A549 (cell line): ENCODE measurements around the gene CDYL2. TPM values are rescaled to one million over a fixed set of nuclear protein-coding genes. Genes with fewer than 3 reads are reported as not detected.

Experiments used
- ATAC-seq, 2 experiments: fragments of 200-7000 bp in 1 of 2; fragments of >200 bp in 1 of 2; cut with Nextera tagmentation in 1 of 2; cut with Tn5 transposase in 1 of 2; 3 replicates each; pipeline versions ENCODE4 v1.8.0 to v1.9.1; 2018 to 2020; ENCODE audit warnings: mild to moderate bottlenecking in 1 of 2, moderate library complexity in 1 of 2
- CTCF ChIA-PET: fragments of 300-600 bp; sonication (Branson Sonifier 250); formaldehyde crosslinking; extraction: SDS; loops from one replicate; lab custom pipeline; 2021; ENCODE audit warnings: antibody characterized with exemption, inconsistent platforms; lab: Yijun Ruan, JAX
- POLR2A ChIA-PET: fragments of 350-600 bp; formaldehyde crosslinking; extraction: SDS; loops from one replicate; lab custom pipeline; 2021; ENCODE audit warnings: antibody characterized with exemption, inconsistent platforms; lab: Yijun Ruan, JAX
- DNase-seq, 2 experiments: peaks; one replicate each; pipeline versions ENCODE4 v3.0.0 to v3.0.0-alpha.2; 2011 to 2016; ENCODE audit warnings: low read depth in 1 of 2, low spot score in 1 of 2
- FAIRE-seq: peaks from 2 replicates; lab custom pipeline; 2011; peaks lifted over from hg19 to GRCh38; lab: Jason Lieb, UNC
- H3K27ac ChIP-seq, 2 experiments: fragments of >200 bp; sonication (Bioruptor Twin); formaldehyde crosslinking; 3 replicates each; pipeline ENCODE4 v1.5.1; 2016 to 2017
- H3K4me1 ChIP-seq: fragments of >200 bp; sonication (Bioruptor Twin); formaldehyde crosslinking; 3 replicates; pipeline ENCODE4 v1.6.1; 2016
- H3K4me2 ChIP-seq: fragments of >200 bp; sonication (Bioruptor Twin); formaldehyde crosslinking; 3 replicates; pipeline ENCODE4 v1.6.1; 2016
- H3K4me3 ChIP-seq: fragments of >200 bp; sonication (Bioruptor Twin); formaldehyde crosslinking; 3 replicates; pipeline ENCODE4 v1.5.1; 2016
- H3K9me3 ChIP-seq: fragments of >200 bp; sonication (Bioruptor Twin); formaldehyde crosslinking; 3 replicates; pipeline ENCODE4 v1.6.1; 2016
- CBX2 ChIP-seq: fragments of 200-600 bp; sonication (generic); IDR thresholded peaks from 2 replicates; pipeline ENCODE4 v1.6.1; 2016; ENCODE audit warnings: low read depth, mild to moderate bottlenecking, borderline replicate concordance
- CEBPB ChIP-seq, 2 experiments: fragments of >200 bp in 1 of 2; sonication (Bioruptor Twin) in 1 of 2; formaldehyde crosslinking in 1 of 2; IDR thresholded peaks; 2 replicates each; pipeline ENCODE4 v1.6.1; 2012 to 2016
- CHD2 ChIP-seq: fragments of 150-350 bp; IDR thresholded peaks from 2 replicates; pipeline ENCODE4 v1.6.1; 2014; ENCODE audit warnings: low read length; ENCODE audit not compliant: partially characterized antibody
- CHD4 ChIP-seq: fragments of 200-600 bp; sonication (generic); IDR thresholded peaks from 2 replicates; pipeline ENCODE4 v1.6.1; 2016; ENCODE audit warnings: antibody characterized with exemption, mild to moderate bottlenecking, borderline replicate concordance
- CTCF ChIP-seq: fragments of >200 bp; sonication (Bioruptor Twin); formaldehyde crosslinking; IDR thresholded peaks from 3 replicates; pipeline ENCODE4 v1.5.1; 2016
- EHF ChIP-seq: fragments of 250-450 bp; sonication (Bioruptor Pico); IDR thresholded peaks from 2 replicates; pipeline ENCODE4 v1.5.0; 2020; ENCODE audit warnings: mild to moderate bottlenecking
- ELK1 ChIP-seq: fragments of 150-350 bp; IDR thresholded peaks from 2 replicates; pipeline ENCODE4 v1.6.1; 2014; ENCODE audit warnings: low read depth, mild to moderate bottlenecking, low read length
- EP300 ChIP-seq, 2 experiments: fragments of >200 bp; sonication (Bioruptor Twin); formaldehyde crosslinking; IDR thresholded peaks; 2 replicates in 1 of 2; 3 replicates in 1 of 2; pipeline ENCODE4 v1.6.1; 2016 to 2017
- FOXS1 ChIP-seq: fragments of 250-450 bp; sonication (Bioruptor Pico); IDR thresholded peaks from 2 replicates; pipeline ENCODE4 v1.5.0; 2020; ENCODE audit warnings: mild to moderate bottlenecking, moderate library complexity
- HDAC2 ChIP-seq: fragments of 200-600 bp; sonication (generic); IDR thresholded peaks from 2 replicates; pipeline ENCODE4 v1.6.1; 2016
- HEYL ChIP-seq: fragments of 250-450 bp; sonication (Bioruptor Pico); IDR thresholded peaks from 2 replicates; pipeline ENCODE4 v1.8.0; 2021; ENCODE audit warnings: mild to moderate bottlenecking, moderate library complexity
- HMGXB4 ChIP-seq: fragments of 250-450 bp; sonication (Bioruptor Pico); IDR thresholded peaks from 2 replicates; pipeline ENCODE4 v1.5.0; 2021; ENCODE audit warnings: mild to moderate bottlenecking, moderate library complexity, borderline replicate concordance
- HOXB5 ChIP-seq: fragments of 250-450 bp; sonication (Bioruptor Pico); IDR thresholded peaks from 2 replicates; pipeline ENCODE4 v1.5.0; 2020; ENCODE audit warnings: mild to moderate bottlenecking, moderate library complexity
- JUNB ChIP-seq: fragments of >200 bp; sonication (Bioruptor Twin); formaldehyde crosslinking; IDR thresholded peaks from 2 replicates; pipeline ENCODE4 v1.6.1; 2016
- KDM5A ChIP-seq: fragments of 200-600 bp; sonication (generic); IDR thresholded peaks from 2 replicates; pipeline ENCODE4 v1.6.1; 2016; ENCODE audit warnings: antibody characterized with exemption, mild to moderate bottlenecking
- MAFK ChIP-seq: fragments of 450-650 bp; IDR thresholded peaks from 2 replicates; pipeline ENCODE4 v1.6.1; 2014; ENCODE audit not compliant: partially characterized antibody
- MAZ ChIP-seq: fragments of 150-350 bp; IDR thresholded peaks from 2 replicates; pipeline ENCODE4 v1.6.1; 2014; ENCODE audit warnings: antibody characterized with exemption, low read depth, low read length, borderline replicate concordance
- NR3C1 ChIP-seq: fragments of >200 bp; sonication (Bioruptor Twin); formaldehyde crosslinking; IDR thresholded peaks from 3 replicates; pipeline ENCODE4 v1.6.1; 2017
- PHF8 ChIP-seq: fragments of 200-600 bp; sonication (generic); IDR thresholded peaks from 2 replicates; pipeline ENCODE4 v1.6.1; 2016; ENCODE audit warnings: low read depth, mild to moderate bottlenecking, antibody characterized with exemption, moderate library complexity, borderline replicate concordance
- RARB ChIP-seq: fragments of 250-450 bp; sonication (Bioruptor Pico); IDR thresholded peaks from 2 replicates; pipeline ENCODE4 v1.8.0; 2021; ENCODE audit warnings: mild to moderate bottlenecking, moderate library complexity
- TP53 ChIP-seq: fragments of 250-450 bp; sonication (Bioruptor Pico); IDR thresholded peaks from 2 replicates; pipeline ENCODE4 v1.5.0; 2021; ENCODE audit warnings: mild to moderate bottlenecking, moderate library complexity
- ZFP36 ChIP-seq: fragments of 450-650 bp; IDR thresholded peaks from 2 replicates; pipeline ENCODE4 v1.6.1; 2014; ENCODE audit warnings: borderline replicate concordance; ENCODE audit not compliant: partially characterized antibody
- whole genome bisulfite sequencing: methylation state at CpG from one replicate; pipeline ENCODE4 v1.1.6; 2017; ENCODE audit errors: missing lambda C conversion rate; 5-methylcytosine and 5-hydroxymethylcytosine counted together
- polyA plus RNA-seq, 4 experiments: library from polyadenylated mRNA; depleted of rRNA in 3 of 4; stranded (reverse); fragments of >200 nt; fragmentation: RNase III in 1 of 4; extraction: RNeasy Plus Mini Kit Qiagen cat#74134 plus additional on column Dnase treatment in 1 of 4; gene quantifications; 2 replicates in 3 of 4; 3 replicates in 1 of 4; pipeline ENCODE4 v1.2.3, GENCODE V29; 2011 to 2017
- TF ChIP-seq, protein P1 (sequence below): IDR thresholded peaks from 2 replicates; pipeline ENCODE4 v1.6.1; 2012

Gene CDYL2
- polyA plus RNA-seq, 2 of the 4 experiments (the other 2 are of a cell fraction), result 0.05 to 0.10 TPM

- ATAC-seq (no peak), DNase-seq (no peak), FAIRE-seq (no peak)
- no peak for TF ChIP-seq CBX2
- TF ChIP-seq CEBPB (IDR thresholded peaks at IDR 0.05), result no peak
- TF ChIP-seq CHD4, result no peak
- TF ChIP-seq, protein P1, sequence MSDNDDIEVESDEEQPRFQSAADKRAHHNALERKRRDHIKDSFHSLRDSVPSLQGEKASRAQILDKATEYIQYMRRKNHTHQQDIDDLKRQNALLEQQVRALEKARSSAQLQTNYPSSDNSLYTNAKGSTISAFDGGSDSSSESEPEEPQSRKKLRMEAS, result no peak
- no peak for TF ChIP-seq HEYL
- no peak for TF ChIP-seq PHF8
- TF ChIP-seq EP300 (IDR thresholded peaks at IDR 0.05), result no peak
- no peak for TF ChIP-seq KDM5A
- 3% methylated on average over 3 of the region's 3 CpGs for WGBS
- Histone ChIP-seq H3K4me2 (no peak overlapping the region), H3K4me1 (no peaks in the 10 kb centered on the region), H3K9me3 (no peaks in the 10 kb centered on the region), H3K27ac (no peak overlapping the region), H3K4me3 (no peak overlapping the region)
- CTCF ChIA-PET, result interaction anchor here (0.7 kb wide), 1 partner anchor 13 kb away, joined by 3 read pairs; no protein-coding TSS in a partner anchor
- POLR2A ChIA-PET, result no interaction called here
These were observed 176.1 kb downstream of the CDYL2 start for GRCh38 chr16:80628254-80628653.

DNA sequence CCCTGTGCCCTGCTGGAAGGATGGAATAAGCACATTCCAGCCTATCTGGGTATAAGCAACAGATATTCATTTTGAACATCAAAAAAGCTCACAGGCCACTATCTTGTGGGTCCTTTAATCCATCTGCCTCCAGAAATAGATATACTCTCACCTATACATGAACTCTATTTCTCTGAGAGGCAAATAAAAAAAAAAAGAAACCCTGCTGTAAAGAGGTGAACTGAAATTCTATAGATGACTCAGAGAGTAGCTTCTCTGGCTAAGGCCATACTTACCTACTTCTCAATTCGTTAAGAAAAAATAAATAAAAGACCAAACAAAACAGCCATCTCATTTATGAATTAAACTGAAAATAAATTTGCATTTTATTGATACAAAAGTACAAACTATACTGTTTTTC lies 177.3 kb downstream of the CDYL2 start:
- Histone ChIP-seq H3K4me2 (no peak overlapping the region), H3K9me3 (no peaks in the 10 kb centered on the region), H3K4me1 (no peaks in the 10 kb centered on the region), H3K27ac (no peak overlapping the region), H3K4me3 (no peak overlapping the region)
- DNase-seq, result no peak
- ChIA-PET CTCF (no interaction called here), POLR2A (no interaction called here)
- WGBS, result 2% methylated on average over 1 of the region's 1 CpG
- ATAC-seq, result no peak
- no peak for FAIRE-seq
- no peak for TF ChIP-seq HMGXB4 (CRISPR knock-in tag)
- TF ChIP-seq NR3C1, result no peak
- TF ChIP-seq TP53, result no peak
- TF ChIP-seq HEYL, result no peak
- no peak for TF ChIP-seq FOXS1
- TF ChIP-seq ZFP36, result no peak
- no peak for TF ChIP-seq HOXB5 (CRISPR knock-in tag)
- TF ChIP-seq KDM5A, result no peak
- no peak for TF ChIP-seq ELK1
- no peak for TF ChIP-seq JUNB
- TF ChIP-seq EHF (CRISPR knock-in tag), result no peak

DNA sequence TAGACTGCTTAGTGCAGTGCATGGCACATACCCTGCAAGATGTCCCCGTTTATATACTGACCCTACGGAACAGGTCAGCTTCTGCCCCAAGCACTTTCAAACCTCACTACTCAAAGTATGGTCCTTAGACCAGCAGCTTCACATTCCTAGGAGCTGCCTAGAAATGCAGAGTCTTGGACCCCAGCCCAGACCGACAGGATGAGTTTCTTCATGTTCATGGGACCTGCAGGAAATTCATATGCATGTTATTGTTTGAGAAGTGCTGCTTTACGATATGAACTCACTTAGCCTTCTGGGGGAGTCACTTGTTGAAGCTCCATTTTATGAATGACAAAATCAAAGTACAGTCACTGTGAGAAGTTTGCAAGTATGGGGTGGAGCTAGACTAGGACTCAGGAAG lies 181.0 kb downstream of the CDYL2 start:
- ChIA-PET POLR2A (no interaction called here), CTCF (interaction anchor here (1.4 kb wide), 1 partner anchor 14 kb away, joined by 5 read pairs; no protein-coding TSS in a partner anchor)
- Histone ChIP-seq H3K27ac (no peak overlapping the region), H3K4me1 (no peaks in the 10 kb centered on the region), H3K4me2 (no peak overlapping the region), H3K9me3 (no peaks in the 10 kb centered on the region), H3K4me3 (no peak overlapping the region)
- TF ChIP-seq CTCF, result no peak
- TF ChIP-seq MAFK, result no peak
- no peak for TF ChIP-seq ZFP36
- TF ChIP-seq RARB (CRISPR knock-in tag), result no peak
- TF ChIP-seq HDAC2, result no peak
- TF ChIP-seq, protein P1, result no peak
- no peak for TF ChIP-seq HEYL
- TF ChIP-seq HMGXB4 (CRISPR knock-in tag), result no peak
- no peak for TF ChIP-seq JUNB
- TF ChIP-seq CHD2, result no peak
- no peak for TF ChIP-seq MAZ
- no peak for TF ChIP-seq CEBPB (IDR thresholded peaks at IDR 0.05)
- DNase-seq (no peak), FAIRE-seq (no peak), ATAC-seq (no peak)
- WGBS, result 31% methylated on average over 4 of the region's 4 CpGs
